Measurements from ENCODE around the gene C3AR1.

GRCh38 chr12:8052679-8053078 is 13.5 kb downstream of the C3AR1 start:
- TF ChIP-seq CTCF (IDR thresholded peaks at IDR 0.05; ENCODE audit: low read length) = no peak
- no peak for TF ChIP-seq EZH2 (IDR thresholded peaks at IDR 0.05; ENCODE audit: borderline replicate concordance, low read length)
